GM18868 (cell line): ENCODE results near the gene UBE3C.
"Not testable (repeated sequence)": the region's sequence is repeated elsewhere in the genome, so short reads cannot be mapped to it uniquely, and the experiment has no call there.

Source experiments
- ATAC-seq: cut with Tn5 transposase; IDR thresholded peaks from one replicate; pipeline ENCODE4 v1.9.1; 2021; ENCODE audit warnings: mild to moderate bottlenecking, moderate library complexity; ENCODE audit not compliant: unreplicated experiment

The UBE3C gene

DNA sequence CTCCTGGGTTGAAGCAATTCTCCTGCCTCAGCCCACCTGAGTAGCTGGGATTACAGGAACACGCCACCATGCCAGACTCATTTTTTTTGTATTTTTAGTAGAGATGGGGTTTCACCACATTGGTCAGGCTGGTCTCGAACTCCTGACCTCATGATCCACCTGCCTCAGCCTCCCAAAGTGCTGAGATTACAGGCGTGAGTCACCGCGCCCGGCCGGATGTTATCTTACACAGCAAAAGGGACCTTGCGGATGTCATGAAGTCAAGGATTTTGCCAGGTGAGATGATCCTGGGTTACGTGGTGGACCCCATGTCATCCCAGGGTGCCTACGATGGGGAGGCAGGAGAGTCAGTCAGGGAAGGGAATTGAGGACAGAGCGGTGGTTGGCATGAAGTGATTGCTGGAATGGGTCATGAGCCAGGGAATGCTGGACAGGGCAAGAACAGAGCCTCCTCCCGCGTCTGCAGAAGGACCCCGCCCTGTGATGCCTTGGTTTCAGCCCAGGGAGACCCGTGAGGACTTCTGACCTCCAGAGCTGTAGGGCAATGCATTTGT, 8.7 kb upstream of the UBE3C start:
- no peak for ATAC-seq

DNA sequence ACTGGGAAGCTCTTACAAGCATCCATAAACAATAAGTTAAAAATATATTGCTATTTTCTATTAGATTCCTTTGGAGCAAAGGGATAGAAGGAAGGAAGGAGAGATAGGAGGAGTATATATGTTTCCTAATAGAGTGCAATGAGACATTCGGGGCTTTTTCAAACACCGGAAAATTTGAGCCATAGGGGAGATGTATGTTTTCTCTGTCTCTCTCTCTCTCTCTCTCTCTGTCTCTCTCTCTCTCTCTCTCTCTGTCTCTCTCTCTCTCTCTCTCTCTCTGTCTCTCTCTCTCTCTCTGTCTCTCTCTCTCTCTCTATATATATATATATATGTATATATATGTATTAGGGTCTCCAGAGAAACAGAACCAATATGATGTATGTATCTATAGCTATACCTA, 7.9 kb upstream of the UBE3C start:
- not testable (repeated sequence) for ATAC-seq

DNA sequence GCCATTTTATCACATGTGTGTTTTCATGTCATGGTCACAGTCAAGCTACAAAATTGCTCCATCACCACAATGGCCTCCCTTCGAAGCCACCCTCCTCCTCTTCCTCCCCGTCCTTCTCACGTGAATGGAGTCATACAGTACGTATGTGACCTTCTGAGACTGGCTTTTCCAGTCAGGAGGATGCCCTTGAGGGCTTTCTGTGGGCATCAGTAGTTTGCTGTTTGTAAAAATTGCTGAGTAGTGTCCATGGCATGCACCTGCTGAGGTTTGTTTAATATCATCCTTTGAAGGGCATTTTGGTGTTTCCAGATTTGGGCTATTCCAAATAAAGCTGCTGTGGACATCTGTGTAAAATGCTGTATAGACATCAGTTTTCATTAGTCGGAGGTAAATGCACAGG, 5.9 kb upstream of the UBE3C start:
- no peak for ATAC-seq

DNA sequence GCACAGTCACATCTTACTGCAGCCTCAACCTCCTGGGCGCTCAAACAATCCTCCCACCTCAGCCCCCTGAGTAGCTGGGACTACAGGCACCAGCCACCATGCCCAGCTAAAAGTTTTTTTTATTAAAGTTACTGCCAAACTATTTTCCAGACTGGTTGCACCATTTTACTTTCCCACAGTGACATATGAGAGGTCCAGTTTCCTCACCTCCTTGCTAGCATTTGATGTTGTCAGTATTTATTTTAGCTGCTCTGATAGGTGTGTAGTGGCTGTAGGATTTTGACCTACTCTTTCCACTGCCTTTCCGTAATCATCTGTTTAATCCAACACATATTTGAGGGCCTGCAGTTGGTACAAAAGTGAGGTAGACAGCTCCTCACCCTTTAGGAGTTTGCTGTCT, 5.4 kb upstream of the UBE3C start:
- no peak for ATAC-seq

DNA sequence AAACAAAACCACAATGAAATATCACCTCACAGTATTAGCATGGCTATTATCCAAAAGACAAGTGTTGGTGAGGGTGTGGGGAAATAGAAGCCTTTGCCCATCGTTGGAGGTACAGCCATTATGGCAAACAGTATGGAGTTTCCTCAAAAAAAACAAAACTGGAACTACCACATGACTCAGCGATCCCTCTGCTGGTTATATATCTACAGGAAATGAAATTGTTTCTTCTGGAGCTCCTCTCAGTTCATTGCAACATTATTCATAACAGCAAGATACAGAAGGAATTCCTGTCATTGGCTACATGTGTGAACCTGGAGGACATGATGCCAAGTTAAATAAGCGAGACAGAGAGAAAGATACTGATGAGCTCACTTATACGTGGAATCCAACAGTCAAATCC, 2.4 kb upstream of the UBE3C start:
- no peak for ATAC-seq

DNA sequence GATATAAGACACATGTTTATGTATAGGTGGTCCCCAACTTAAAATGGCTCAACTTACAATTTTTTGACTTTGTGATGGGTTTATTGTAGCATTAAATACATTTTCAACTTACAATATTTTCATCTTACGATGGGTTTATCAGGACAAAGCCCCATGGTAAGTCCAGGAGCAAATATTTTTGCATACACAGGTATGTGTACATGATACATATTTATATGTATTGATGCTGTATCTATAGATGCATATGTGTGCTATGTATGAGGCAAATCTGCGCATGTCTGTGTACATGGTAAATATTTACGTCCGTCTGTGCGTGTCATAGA, 664 bp upstream of the UBE3C start:
- ATAC-seq = no peak

DNA sequence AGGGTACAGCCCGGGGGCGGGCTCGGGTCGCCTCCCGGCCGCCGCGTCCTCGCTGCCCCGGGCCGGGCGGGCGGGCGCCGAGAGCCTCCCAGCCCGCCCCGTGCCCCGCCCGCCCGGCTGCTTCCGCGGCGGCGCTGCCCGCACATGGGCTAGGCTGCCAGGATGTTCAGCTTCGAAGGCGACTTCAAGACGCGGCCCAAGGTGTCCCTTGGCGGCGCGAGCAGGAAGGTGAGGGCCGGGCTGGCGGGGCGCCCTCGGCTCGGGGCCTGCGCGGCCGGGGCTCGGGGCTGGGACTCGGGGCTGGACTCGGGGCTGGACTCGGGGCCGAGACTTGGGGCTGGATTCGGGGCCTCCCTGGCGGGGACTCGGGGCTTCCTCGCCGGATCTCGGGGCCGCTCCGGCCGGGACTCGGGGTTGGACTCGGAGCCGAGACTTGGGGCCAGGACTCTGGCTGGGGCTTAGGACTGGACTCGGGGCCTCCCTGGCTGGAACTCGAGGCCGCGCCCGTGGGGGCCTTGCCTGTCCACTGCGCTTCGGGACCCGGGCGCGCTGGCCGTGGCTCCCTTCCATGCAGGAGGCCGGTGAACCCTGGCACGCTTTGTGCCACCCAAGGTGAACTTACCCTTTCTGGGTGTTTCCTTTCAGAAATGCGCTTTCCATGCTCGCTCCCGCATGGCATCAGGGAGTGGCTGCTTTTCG, 534 bp downstream of the UBE3C start:
- peak; percentile 56 for ATAC-seq

DNA sequence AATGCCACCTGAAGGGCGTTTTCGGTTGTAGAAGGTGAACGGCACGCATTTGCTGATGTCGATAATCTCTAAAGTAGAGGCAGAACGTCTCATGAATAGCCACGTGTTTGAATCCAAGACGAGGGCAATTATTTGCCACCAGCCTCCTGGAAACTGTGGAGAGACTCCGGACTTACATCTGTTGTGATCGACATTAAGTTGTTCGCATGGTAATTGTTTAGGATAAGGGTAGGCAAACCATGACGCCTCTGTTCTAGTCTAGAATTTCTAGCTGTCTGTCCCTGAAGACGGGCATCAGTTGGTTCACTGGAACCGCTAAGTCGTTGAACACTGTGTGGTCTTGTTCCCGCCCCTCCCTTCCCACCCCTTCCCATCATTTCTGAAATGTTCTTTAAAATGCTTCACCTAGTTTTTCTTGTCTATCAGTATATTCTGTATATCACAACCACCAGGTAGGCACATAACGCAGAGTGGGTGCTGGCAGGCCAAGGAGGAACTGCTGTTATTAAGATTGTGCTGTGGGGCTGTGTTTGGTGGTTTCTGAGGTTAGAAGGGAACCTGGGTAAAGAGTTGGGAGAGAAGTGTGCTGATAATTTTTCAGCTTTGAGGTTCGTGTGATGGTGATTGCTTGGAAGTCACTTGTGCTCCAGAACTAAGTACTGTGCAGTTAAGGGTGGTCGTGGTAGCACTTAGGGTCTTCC, 1.2 kb downstream of the UBE3C start:
- no peak for ATAC-seq

DNA sequence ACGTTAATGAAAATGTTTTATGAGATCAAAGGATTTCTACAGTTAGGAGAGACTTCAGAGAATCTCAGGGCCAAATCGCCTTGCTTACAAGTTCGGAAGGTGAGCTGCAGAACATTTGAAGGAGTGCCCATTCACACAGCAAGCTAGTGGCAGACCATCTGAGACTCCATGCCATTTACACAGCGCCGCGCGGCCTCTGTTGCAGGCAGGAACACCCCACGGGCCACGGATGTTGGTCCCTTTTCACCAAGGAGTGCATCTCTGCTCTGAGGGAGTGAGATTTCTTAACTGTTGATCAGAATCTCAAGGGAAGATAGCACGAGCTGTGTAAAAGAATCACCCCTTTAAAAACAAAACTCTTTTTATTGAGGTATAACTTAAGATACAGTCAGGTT, 1.8 kb downstream of the UBE3C start:
- ATAC-seq = no peak

DNA sequence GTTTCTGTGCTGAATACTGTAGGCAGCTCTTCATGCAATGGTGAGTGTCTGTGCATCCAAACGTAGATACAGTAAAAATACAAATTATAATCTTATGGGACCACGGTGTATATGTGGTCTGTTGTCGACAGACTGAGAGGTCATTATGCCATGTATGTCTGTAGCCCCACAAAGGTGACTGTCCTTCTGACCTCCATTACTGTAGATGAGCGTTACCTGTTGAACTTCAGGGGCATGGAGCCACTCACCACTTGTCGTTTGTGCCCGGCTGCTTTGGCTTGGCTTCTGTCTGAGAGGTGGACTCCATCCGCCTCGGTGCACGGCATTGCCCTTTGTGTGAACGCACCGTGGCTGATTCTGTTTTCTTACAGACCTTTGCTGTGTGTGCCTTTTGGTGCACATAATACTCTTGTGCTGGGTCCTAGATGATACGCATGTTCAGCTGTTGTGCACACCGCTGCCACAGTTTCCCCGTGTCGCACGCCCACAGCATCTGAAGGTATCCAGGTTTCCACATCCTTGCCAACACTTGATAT, 2.9 kb downstream of the UBE3C start:
- no peak for ATAC-seq

DNA sequence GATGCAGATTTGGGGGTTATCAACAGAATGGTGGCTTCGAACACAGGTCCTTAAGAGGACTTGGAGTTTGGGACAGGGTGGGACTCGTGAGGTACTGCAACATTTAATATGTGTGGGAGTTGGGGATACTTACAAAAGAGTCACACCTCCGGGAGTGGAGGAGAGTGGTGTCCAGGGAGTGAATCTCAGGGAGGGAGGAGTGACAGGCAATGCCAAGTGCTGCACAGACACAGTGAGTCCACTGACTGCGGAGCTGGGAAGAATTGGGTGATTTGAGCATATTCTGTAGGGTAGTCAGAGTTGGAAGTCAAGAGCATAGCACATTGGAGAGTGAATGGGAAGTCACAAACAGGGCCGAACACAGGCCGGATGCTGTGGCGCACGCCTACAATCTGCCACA, 5.1 kb downstream of the UBE3C start:
- no peak for ATAC-seq

DNA sequence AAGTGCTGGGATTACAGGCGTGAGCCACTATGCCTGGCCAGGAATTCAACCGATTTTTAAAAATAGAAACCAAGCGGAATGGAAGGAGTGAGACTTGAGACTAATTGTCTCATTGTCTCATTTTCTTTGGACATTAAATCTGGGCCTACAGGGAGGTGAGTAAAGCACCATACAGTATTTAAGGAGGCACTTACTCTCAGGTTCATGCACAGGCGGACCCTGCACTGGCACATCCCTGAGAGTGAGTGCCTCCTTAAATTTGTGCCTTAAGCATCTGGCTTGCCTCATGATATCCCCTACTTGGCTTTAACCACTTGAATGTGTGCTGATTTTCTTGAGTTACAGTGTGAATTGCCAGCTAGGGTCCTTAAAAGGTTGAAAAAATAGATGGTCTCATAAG, 10.6 kb downstream of the UBE3C start:
- no peak for ATAC-seq

DNA sequence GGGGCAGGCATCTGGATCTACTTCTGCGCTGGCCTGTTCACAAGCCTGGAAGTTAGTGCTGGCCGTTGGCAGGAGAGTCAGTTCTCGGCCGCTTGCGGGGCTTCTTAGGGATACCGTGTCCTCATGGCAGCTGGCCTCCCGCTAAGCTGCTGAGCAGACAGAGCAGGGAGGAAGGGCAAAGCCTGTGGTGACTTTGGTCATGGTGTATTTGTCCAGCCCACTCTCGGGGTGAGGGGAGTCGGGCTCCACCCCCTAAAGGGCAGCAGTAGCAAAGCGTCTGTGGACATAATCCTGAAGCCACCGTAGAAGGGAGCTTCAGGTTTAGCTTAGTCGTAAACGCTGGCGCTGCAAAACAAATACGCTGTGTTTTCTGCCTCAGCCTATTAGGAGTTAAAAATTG, 12.2 kb downstream of the UBE3C start:
- no peak for ATAC-seq

DNA sequence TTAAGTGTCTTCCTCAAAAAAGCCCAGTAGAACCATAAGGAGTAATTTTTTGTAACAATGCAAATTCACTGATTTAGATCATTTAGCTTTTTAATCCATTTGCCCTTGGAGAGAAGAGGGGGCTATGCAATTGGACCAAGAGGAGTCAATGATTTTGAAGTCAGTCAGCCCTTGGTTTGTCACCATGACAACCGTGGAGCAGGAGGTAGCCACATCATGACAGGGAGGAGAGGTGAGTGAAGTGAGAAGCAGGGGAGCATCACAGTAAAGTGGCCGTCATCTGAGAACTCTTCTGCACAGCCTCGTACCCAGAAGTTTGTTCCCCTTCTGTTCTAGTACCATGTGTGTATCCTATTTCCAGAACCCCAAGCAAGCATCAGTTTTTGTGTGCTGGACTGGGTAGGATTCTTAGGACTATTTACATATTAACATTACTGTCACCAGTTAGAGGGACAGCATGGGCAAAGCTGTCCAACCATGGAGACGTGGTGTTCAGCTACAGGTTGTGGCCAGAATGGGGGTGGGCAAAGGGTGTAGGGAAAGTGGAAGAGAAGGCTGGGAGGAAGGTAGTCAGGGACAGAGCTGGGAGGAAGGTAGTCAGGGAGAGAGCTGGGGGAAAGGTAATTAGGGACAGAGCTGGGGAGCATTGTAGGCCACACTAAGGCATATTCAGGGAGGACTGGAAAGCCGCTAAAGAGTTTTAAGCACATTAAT, 13.1 kb downstream of the UBE3C start:
- ATAC-seq = no peak

DNA sequence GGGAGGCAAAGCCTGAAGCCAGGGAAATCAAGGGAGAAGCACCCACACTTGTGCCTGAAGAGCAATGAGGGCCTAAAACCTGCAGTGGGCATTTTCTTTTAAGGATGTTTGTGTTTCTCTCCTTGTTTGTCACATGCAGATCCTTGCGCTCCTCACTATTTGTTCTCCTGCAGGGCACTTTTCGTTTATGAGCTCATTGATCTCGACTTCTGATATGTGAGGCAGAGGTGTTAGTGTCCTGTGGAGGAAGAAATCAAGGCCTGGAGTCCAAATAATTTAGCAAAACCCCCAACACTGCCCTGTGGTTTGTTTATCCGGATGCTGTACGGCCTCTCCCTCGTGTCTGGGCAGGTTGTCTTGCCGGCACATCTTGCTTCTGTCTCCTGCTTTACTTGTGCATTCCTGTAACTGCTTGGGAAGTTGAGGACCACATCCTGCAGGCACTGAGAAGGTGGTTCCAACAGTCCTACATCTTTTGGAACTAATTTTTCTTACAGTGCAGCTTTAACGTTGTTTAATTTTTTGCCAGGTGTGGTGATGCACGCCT, 13.7 kb downstream of the UBE3C start:
- ATAC-seq = no peak

DNA sequence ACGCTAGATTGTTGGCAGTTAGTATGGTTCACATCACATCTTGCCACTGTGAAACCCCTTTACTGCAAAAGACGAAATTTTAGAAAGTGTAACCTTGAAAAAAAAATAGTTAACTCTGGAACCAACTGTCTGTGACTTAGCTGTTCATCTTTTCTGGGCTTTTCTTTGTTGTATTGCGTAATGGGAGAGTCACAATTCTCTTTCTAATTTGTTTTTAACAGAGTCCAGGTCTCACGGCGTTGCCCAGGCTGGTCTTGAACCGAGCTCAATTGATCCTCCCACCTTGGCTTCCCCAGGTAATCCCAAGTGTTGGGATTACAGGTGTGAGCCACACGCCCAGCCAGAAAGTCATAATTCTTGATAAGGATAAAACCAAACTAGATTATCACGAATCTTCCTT, 14.5 kb downstream of the UBE3C start:
- ATAC-seq = no peak

DNA sequence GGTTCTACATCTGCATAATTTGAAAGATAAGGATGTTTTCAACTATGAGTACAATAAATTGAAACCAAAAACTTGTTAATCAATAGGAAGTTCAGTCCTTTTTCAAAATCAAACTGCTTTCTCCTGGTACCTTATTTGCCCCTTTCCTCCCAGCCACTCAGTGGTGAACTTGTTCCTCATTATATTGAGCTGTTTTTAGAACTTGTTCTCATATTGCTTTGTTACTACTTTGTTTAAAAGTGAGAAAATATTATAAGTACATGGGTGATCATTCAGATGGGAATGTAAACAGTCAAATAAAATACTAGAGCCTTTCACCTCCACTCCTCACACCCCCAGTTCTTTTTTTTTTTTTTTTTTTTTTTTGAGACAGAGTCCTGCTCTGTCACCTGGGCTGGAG, 17.2 kb downstream of the UBE3C start:
- ATAC-seq = no peak

DNA sequence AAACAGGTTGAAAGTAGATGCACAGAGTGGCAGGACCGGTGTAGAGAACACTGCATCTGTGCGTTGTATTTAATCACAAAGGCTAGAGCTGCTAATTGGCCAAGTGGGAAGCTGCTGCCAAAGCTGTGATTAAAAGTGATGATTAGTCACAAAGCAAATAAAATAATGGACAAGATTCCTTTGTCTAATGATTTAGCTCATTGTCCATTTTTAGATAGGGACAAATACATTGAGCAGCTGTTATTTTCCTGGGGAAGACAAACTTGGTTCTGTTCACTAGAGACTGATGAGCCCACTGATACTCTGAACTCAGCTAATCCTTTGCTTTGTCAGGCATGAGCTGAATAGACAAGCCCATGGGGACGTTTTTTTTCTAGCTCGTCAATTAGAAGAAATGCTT, 19.7 kb downstream of the UBE3C start:
- ATAC-seq = no peak

DNA sequence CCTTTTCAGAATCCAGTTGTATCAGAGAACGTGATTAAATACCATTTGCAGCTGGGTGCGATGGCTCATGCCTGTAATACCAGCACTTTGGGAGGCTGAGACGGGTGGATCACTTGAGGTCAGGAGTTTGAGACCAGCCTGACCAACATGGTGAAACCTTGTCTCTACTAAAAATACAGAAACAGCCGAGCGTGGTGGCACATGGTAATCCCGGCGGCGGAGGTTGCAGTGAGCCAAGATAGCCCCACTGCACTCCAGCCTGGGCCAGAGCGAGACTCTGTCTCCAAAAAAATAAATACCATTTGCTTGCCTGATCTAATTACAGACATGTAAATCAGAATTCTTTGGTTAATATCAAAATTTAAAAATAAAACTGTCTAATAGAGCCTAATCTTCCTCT, 20.8 kb downstream of the UBE3C start:
- ATAC-seq = not testable (repeated sequence)

DNA sequence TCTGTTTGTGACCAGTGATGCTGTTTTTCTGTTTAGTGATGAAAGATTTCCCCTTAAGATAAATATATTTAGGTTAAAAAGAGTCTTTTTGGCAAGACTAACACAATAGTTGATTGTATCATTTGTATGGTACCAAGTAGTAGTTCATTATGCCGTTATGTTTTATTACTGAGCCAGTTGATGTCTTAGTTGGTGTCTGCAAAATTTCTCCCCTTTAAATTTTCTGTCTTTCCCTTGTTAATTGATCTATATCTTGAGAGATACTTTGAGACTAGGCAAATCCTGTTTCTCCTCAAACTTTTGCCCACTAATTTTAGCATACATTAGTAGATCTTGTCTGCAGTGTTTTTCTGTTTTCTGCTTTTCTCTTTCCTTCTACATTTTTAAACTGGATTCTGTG, 21.7 kb downstream of the UBE3C start:
- ATAC-seq = no peak

DNA sequence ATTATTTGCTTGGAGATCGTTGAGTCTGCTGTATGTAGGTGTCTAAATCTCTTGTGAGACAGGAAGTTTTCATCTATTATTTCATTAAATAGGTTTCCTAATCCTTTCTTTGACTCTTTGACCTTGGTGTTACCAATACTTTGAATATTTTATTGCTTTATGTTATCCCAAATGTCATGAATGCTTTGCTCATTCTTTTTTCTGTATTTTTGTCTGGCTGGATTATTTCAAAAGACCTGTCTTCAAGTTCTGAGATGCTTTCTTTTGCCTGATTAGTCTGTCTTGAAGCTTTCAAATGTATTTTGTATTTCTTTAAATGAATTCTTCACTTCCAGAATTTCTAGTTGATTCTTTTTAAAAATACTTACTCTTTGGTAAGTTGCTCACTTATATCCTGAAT, 27.3 kb downstream of the UBE3C start:
- no peak for ATAC-seq

DNA sequence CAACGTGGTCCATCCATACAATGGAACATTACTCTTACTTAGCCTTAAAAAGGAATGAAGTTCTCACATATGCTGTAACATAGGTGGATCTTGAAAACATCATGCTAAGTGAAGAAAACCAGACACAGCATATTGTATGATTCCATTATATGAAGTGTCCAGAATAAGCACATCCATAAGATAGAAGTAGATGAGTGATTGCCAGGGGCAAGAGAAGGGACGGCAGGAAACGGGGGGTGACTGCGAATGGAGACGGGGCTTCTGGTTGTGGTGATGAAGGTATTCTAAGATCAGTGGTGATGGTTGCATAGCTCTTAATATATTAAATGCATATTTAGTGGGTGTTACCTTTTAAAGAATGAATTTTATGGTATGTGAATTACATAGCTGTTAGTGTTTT, 29.8 kb downstream of the UBE3C start:
- no peak for ATAC-seq
